ES-I3 (cell line): ENCODE results near the gene GNAO1.

Experiments
- H3K36me3 ChIP-seq: 2 replicates; pipeline ENCODE4 v1.6.1; 2013; ENCODE audit warnings: mild to moderate bottlenecking, low read length, control low read depth, moderate library complexity; ENCODE audit not compliant: insufficient read depth
- H3K4me1 ChIP-seq: 2 replicates; pipeline ENCODE4 v1.6.1; 2013; ENCODE audit warnings: mild to moderate bottlenecking, control low read depth, low read length; ENCODE audit not compliant: insufficient read depth
- H3K9ac ChIP-seq: 2 replicates; pipeline ENCODE4 v1.6.1; 2013; ENCODE audit warnings: low read depth, mild to moderate bottlenecking, low read length, moderate library complexity
- H3K9me3 ChIP-seq: 2 replicates; pipeline ENCODE4 v1.6.1; 2013; ENCODE audit warnings: mild to moderate bottlenecking, low read length, moderate library complexity; ENCODE audit not compliant: control insufficient read depth, insufficient read depth

Gene GNAO1

DNA sequence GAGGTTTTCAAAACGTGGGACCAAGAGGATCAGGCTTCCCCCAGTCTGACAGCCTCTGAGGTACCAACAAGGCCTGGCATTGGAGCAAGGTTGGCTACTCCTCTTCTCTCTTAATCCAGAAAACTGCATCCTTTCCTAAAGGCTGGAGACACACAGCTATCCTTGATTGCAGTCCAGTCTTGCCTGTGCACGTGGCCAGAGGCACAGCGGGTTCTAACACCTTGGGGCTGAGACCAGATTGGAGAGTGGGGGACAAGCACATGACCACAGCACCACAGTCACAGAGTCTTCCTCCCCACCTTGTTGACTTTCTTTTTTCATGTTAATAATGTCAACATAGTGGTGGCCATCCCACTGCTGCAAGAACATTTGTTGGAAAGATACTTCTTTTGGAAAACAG lies 46.9 kb downstream of the GNAO1 start:
- peaks cover 4% of the 10 kb centered on the region; the same call in 1 of the 2 replicates for H3K4me1 ChIP-seq
- H3K36me3 ChIP-seq: no peaks in the 10 kb centered on the region
- no peak overlapping the region for H3K9ac ChIP-seq
- no peaks in the 10 kb centered on the region for H3K9me3 ChIP-seq

DNA sequence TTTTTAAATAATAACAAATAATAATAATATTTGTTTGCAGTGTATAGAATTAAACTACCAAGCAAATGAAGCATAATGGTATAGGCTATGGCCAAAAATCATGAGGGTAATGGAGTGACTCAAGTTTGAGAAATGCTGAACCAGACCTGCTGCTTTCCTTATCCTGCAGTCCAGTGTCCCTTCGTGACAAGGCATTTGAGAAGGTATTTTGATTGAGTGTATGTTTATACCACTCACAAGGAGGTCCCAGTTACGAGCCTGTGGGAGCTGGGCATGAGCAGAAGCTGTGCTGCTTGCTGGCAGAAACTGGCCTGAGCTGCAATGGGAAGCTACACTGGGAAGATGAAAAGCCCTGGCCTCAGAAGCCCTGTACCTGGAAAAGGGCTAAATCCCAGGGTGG lies 50.3 kb downstream of the GNAO1 start:
- peaks cover 6% of the 10 kb centered on the region; the same call in 1 of the 2 replicates for H3K4me1 ChIP-seq
- no peaks in the 10 kb centered on the region for H3K36me3 ChIP-seq
- no peaks in the 10 kb centered on the region for H3K9me3 ChIP-seq
- H3K9ac ChIP-seq: no peak overlapping the region

DNA sequence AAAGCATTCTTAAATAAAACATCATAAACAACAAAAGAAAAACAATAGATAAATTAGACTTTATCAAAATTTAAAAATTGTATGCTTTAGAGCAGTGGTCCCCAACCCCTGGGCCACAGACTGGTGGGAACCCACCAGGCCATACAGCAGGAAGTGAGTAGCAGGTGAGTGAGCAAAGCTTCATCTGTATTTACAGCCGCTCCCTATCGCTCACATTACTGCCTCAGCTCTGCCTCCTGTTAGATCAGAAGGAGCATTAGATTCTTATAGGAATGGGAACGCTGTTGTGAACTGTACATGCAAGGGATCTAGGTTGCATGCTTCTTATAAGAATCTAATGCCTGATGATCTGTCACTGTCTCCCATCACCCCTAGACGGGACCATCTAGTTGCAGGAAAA lies 51.5 kb downstream of the GNAO1 start:
- no peak overlapping the region for H3K9ac ChIP-seq
- no peaks in the 10 kb centered on the region for H3K36me3 ChIP-seq
- H3K9me3 ChIP-seq: no peaks in the 10 kb centered on the region
- H3K4me1 ChIP-seq: peaks cover 6% of the 10 kb centered on the region; the same call in 1 of the 2 replicates

DNA sequence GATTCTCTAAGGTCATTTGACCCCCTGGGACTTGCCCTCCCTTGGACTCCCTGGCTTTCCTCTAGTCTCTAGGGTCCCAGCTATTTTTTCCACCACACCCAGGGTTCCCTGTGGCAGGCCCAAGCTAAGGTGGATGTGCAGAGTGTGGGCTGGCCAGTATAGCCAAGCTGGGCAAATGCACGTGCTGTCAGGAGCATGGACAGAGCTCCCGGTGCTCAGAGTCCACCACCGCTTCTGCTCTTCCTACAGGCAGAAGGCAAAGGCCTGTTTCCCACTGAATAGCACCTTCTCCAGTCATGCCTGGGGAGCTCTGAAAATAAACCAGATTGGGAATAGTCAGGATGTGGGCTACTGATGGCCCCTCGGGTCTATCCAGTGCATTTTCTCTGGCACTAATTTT lies 53.3 kb downstream of the GNAO1 start:
- Histone ChIP-seq H3K9me3 (no peaks in the 10 kb centered on the region), H3K4me1 (peaks cover 2% of the 10 kb centered on the region; the same call in 1 of the 2 replicates), H3K36me3 (no peaks in the 10 kb centered on the region), H3K9ac (no peak overlapping the region)

DNA sequence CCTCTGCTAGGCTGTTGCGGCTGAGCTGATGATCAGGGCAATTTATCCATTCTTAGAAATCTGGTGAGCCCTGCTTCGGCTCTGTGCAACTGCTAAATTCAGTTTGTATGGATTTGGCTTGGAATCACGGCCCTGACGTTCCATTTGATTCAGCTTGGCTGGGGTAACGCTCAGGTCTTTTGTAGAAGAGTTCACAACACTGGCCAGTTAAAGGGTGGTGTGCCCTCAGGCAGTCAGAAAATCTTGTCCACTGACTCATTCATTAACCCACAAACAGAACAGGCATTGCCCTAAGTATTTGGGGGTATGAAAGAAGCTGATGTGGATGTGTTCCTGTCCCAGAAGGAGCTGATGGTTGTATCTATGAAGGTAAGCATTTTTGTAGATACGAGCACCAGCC lies 53.9 kb downstream of the GNAO1 start:
- Histone ChIP-seq H3K9ac (no peak overlapping the region), H3K4me1 (peaks cover 2% of the 10 kb centered on the region; the same call in 1 of the 2 replicates), H3K9me3 (no peaks in the 10 kb centered on the region), H3K36me3 (no peaks in the 10 kb centered on the region)

DNA sequence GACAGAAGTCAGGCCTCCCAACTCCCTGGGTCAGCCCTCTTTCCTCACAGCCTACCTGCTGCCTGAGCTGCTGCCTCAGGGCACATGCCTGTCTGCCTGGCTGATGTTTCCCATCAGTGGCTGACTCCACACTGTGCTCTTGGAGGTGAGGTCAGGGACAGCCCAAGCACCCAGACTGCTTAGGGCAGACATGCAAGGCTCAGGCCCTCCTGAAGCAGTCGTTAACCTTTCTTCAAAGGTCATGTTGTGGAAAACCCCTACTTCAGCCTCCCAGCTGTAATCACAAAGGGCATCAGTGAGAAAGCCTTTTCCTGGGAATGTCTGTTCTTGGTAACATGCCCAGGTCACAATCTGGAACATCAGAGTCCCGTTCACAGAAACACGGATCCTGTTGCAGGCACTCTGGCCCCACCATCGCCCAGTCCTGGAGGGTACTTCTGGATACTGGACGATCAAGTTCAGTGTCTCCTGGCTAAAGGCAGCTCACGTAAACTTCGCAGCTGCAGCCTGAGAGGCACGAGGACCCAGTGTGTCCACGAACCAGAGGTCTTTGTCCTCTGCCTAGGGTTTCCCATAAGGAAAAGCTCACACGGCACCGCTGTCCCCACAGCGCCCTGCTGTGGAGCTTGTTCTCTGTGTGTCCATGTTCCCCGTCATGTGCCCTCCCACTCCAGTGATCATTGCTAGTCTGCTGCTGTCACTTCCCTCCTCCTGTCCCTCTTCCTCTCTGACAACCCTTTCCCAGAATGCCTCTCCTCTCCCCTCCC lies 54.9 kb downstream of the GNAO1 start:
- Histone ChIP-seq H3K4me1 (peaks cover 2% of the 10 kb centered on the region; the same call in 1 of the 2 replicates), H3K9ac (no peak overlapping the region), H3K9me3 (no peaks in the 10 kb centered on the region), H3K36me3 (no peaks in the 10 kb centered on the region)

DNA sequence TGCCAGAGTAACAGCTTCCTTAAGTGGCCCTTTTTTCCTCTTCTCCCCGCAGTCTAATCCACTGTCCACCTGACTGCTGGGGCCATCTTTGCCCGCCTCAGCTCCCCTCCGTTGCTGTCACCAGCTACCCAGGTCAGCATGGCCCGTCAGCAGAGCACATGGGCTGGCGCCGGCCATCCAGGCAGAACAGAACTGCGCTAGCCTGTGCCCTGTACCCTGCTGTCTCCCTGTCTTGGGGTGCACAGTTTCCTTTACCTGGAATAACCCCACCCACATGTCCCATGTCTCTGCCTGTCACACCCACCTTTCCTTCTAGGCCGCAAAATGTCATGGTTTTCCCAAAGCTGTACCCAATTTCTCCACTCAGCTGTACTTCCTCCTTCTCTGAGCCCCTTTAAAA lies 55.7 kb downstream of the GNAO1 start:
- Histone ChIP-seq H3K9me3 (no peaks in the 10 kb centered on the region), H3K9ac (no peak overlapping the region), H3K36me3 (no peaks in the 10 kb centered on the region), H3K4me1 (peaks cover 2% of the 10 kb centered on the region; the same call in 1 of the 2 replicates)

DNA sequence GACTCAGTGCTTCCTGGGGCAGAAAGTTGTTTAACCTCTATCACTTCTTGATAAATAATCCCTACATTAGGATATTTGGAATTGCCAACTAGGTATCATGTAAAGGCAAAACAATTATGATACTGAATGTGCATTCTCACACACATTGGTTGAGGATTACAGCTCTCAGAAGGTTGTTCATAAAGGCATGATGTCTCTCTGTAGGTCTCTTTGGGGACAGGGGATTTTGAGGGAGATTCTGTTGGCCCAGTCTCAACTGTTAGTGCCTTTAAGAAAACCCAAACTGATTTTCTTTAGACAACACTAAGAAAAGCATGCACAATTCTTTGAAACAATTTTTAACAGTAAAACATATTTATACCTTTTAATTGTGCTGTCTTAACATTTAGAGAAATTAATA lies 56.5 kb downstream of the GNAO1 start:
- H3K9me3 ChIP-seq: no peaks in the 10 kb centered on the region
- H3K4me1 ChIP-seq: peaks cover 2% of the 10 kb centered on the region; the same call in 1 of the 2 replicates
- no peaks in the 10 kb centered on the region for H3K36me3 ChIP-seq
- H3K9ac ChIP-seq: no peak overlapping the region

DNA sequence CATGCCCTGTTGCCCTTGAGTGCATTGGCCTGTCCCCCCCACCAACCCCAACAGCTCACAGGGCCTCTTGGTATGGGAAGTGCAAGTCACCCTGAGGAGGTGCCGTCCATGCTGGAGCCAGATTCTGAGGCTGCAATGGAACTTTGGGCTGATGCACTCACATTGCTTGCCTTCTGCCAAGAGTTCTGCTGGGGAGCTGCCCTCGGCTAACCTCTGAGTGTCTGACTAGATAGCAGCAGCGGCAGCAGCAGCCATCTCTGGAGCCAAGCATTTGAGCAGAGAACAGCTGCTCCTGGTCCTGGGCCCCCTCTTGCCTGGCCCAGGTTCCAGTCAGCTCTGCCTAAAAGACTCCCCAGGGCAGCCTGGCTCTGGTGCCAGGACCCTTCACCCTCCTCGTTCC lies 61.5 kb downstream of the GNAO1 start:
- H3K9me3 ChIP-seq: no peaks in the 10 kb centered on the region
- no peaks in the 10 kb centered on the region for H3K36me3 ChIP-seq
- H3K4me1 ChIP-seq: no peaks in the 10 kb centered on the region
- no peak overlapping the region for H3K9ac ChIP-seq

DNA sequence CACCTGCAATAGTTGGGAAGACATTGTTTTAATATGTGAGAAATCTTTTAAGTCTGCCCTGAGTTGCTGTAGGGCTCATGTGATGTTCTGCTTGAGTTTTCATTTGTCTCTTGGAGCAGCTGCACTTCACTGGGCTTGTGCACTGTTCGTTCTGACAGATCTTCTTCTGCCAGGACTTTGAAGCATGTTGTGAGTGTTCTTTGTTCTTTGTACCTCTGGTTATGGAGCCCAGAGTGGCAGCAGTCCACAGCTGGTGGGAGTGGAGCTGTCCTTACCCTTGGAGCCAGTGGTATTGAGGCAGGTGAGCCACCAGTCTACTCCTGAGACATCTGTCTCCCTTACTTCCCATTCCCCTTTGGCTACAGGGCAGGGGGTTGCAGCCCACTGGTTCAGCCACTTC lies 64.6 kb downstream of the GNAO1 start:
- H3K9me3 ChIP-seq: no peaks in the 10 kb centered on the region
- H3K9ac ChIP-seq: no peak overlapping the region
- no peaks in the 10 kb centered on the region for H3K36me3 ChIP-seq
- H3K4me1 ChIP-seq: no peaks in the 10 kb centered on the region

DNA sequence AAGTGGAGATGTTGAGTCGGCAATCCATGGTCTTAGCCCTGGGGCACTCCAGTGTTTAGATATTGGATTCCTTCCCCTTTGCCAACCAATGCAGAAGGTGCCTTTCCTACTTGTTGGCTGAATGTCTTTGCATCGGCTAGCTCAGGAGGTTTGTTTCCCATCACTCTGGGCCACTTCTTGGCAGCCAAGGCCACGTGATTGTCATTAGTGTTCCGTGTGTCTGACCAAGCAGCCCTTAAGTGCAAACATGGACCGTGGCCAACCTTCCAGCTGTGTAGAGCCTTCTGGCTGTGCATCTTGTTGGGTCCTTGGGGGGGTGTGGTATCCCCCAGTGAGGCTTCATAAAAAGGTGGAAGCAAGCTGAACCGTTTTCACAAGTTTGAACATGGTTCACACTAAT lies 66.0 kb downstream of the GNAO1 start:
- no peaks in the 10 kb centered on the region for H3K9me3 ChIP-seq
- no peaks in the 10 kb centered on the region for H3K4me1 ChIP-seq
- no peak overlapping the region for H3K9ac ChIP-seq
- H3K36me3 ChIP-seq: no peaks in the 10 kb centered on the region

DNA sequence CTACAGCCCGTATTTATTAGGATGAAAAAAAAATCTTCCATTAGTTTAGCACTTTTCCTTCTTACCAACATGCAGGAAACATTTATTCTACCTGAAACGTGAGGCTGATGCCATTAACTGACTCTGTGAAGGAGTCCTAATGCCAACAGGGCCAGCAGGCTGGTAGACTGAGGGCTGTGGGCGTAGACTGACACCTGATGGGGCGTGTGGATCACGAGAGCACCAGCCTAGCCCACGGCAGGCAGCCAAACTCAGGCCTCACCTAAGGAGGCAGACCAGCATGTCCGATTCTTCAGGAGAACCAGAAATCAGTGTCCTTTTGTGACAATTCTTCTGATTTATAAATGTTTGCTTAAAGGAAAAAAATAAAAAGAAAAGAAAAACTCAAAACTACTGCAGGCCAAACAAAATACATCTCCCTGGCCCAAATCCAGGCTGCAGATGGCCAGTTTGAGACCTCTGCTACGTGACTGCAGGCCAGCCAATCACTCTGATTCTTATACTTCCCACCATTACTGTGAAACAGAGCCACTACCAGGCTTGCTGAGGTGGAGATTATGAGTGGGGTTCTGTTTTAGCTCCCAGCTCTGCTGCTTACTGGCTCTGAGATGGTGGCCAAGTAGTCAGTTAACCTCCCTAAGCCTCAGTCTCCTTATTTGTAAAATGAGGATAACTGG lies 66.5 kb downstream of the GNAO1 start:
- Histone ChIP-seq H3K4me1 (no peaks in the 10 kb centered on the region), H3K9ac (no peak overlapping the region), H3K36me3 (no peaks in the 10 kb centered on the region), H3K9me3 (no peaks in the 10 kb centered on the region)

DNA sequence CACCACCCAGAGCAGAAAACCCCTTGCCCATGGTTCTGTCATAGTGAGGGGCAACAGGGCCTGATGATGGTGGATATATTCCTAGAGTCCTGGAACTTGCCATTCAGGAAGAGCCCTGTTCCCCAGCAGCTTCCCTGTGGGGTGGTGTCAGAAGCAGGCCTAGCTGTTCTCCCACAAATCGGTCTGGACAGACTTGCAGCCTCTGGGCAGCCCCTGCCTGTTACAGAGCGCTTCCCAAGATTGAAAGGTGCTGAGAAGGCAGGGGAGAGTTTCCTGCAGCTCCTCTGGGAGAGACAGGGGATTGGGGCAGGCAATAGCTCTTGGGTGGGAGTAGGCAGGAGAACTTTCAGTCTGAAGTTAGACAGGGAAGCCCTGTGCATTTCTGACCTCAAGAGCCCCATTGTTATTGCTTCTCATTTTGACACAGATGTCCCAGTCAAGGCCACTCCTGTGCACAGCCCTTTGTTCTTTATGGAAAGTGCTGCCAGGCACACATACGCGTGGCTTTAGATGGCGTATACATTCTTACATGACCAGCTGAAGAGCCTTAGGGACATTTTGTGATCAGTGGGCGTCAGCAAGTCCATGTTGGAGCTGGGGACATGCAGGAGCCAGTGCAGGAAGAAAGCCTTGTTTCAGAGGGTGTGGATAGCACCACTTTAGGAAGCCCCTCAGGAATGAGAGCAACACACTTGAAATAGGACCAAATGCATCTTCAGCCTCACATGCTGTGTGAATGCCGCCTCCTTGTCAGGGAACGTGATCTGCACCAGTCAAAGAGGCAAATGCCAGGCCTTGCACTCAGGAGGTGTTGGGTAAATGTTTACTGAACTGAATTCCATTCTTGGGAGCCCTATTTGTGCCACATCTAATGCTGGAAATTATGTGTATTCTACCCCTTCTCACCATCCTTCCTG lies 67.5 kb downstream of the GNAO1 start:
- Histone ChIP-seq H3K9me3 (no peaks in the 10 kb centered on the region), H3K9ac (no peak overlapping the region), H3K36me3 (no peaks in the 10 kb centered on the region), H3K4me1 (peaks cover 1% of the 10 kb centered on the region; the same call in 1 of the 2 replicates)

DNA sequence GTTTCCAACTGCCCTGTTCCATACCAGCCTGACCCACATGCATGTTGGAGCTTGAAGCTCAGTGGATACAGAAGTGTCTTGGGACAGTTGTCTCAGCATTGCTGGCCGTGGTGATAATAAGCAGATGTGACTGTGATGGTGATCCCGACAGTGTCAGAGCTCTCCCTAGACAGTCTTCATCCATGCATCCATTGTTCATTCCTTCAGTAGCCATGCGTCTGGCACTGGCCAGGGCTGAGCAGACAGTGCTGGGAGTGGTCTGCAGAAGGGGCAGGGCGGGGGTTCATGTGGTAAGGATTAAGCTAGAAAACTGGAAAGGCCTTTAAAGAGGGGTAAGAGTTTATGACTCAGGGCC lies 68.1 kb downstream of the GNAO1 start:
- Histone ChIP-seq H3K9me3 (no peaks in the 10 kb centered on the region), H3K9ac (no peak overlapping the region), H3K4me1 (peaks cover 8% of the 10 kb centered on the region; the same call in 1 of the 2 replicates), H3K36me3 (no peaks in the 10 kb centered on the region)
